GM19328 (cell line): ENCODE measurements around the gene FXYD1.
A peak's percentile ranks its signal among the peaks of the same experiment; 100 is the strongest.
"Not testable (repeated sequence)": the region's sequence is repeated elsewhere in the genome, so short reads cannot be mapped to it uniquely, and the experiment has no call there.

Source experiments
- ATAC-seq: cut with Tn5 transposase; IDR thresholded peaks from one replicate; pipeline ENCODE4 v1.9.1; 2021; ENCODE audit warnings: mild to moderate bottlenecking, moderate library complexity; ENCODE audit not compliant: unreplicated experiment

Gene FXYD1

GRCh38 chr19:35124098-35125060 is 14.2 kb upstream of the FXYD1 start:
- no peak for ATAC-seq

GRCh38 chr19:35125270-35125717 is 13.3 kb upstream of the FXYD1 start:
- no peak for ATAC-seq

GRCh38 chr19:35125749-35126623 is 12.6 kb upstream of the FXYD1 start:
- ATAC-seq = no peak

GRCh38 chr19:35126624-35126959 is 12.0 kb upstream of the FXYD1 start:
- no peak for ATAC-seq

- no peak for ATAC-seq
Measured at GRCh38 chr19:35127871-35128270, 10.8 kb upstream of the FXYD1 start.

GRCh38 chr19:35128398-35129057 is 10.1 kb upstream of the FXYD1 start:
- no peak for ATAC-seq

GRCh38 chr19:35129724-35130274 is 8.8 kb upstream of the FXYD1 start:
- not testable (repeated sequence) for ATAC-seq

GRCh38 chr19:35130761-35131720 is 7.6 kb upstream of the FXYD1 start:
- no peak for ATAC-seq

- no peak for ATAC-seq
Measured at GRCh38 chr19:35132254-35132653, 6.4 kb upstream of the FXYD1 start.

- ATAC-seq = no peak
Measured at GRCh38 chr19:35133826-35134225, 4.8 kb upstream of the FXYD1 start.

- no peak for ATAC-seq
Measured at GRCh38 chr19:35134601-35135242, 3.9 kb upstream of the FXYD1 start, which contains the start of gene LGI4. TSS of gene LGI4 (minus strand) at chr19:35135059. CDS start at chr19:35134680, 379 bp downstream.

GRCh38 chr19:35135389-35135909 is 3.2 kb upstream of the FXYD1 start:
- ATAC-seq = no peak

GRCh38 chr19:35136231-35136630 is 2.4 kb upstream of the FXYD1 start:
- ATAC-seq = no peak

GRCh38 chr19:35136977-35137702 is 1.5 kb upstream of the FXYD1 start:
- no peak for ATAC-seq

- ATAC-seq = no peak
Measured at GRCh38 chr19:35140207-35140961, 1.8 kb downstream of the FXYD1 start.

GRCh38 chr19:35140962-35141836 is 2.6 kb downstream of the FXYD1 start:
- peak; percentile 59 for ATAC-seq
